NCI-H1436 treated with DMSO at 0.1 percent for 48 hours (cell line): ENCODE data around the gene AMBRA1.

Experiments used
- DNase-seq: peaks from one replicate; lab custom pipeline; 2025; lab: John Stamatoyannopoulos, UW

Gene AMBRA1

DNA sequence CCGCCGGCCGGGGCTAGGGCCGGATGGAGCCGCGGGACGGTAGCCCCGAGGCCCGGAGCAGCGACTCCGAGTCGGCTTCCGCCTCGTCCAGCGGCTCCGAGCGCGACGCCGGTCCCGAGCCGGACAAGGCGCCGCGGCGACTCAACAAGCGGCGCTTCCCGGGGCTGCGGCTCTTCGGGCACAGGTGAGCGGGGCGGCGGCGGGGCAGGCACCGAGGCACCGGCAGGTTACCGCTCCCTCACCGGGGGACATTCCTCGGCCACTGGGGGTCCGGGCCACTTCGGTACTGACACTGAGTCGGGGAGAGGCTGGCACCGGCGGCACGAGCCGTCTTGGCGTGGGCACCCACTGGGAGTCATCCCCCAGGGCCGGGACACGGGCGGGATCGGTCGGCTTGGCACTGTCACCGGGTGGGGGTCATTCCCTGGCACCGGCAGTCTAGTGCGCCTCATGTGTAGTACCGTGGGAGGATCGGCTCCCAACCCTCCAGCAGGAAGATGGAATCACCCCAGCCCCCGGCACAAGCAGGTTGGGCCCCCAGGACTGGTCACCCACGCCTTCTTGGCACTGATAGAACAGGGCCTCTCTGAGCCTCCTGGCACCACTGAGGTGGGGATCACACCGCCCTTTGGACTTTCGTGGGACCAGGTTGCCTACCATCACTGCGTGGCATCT lies 246.0 kb downstream of the AMBRA1 start:
- no peak for DNase-seq

DNA sequence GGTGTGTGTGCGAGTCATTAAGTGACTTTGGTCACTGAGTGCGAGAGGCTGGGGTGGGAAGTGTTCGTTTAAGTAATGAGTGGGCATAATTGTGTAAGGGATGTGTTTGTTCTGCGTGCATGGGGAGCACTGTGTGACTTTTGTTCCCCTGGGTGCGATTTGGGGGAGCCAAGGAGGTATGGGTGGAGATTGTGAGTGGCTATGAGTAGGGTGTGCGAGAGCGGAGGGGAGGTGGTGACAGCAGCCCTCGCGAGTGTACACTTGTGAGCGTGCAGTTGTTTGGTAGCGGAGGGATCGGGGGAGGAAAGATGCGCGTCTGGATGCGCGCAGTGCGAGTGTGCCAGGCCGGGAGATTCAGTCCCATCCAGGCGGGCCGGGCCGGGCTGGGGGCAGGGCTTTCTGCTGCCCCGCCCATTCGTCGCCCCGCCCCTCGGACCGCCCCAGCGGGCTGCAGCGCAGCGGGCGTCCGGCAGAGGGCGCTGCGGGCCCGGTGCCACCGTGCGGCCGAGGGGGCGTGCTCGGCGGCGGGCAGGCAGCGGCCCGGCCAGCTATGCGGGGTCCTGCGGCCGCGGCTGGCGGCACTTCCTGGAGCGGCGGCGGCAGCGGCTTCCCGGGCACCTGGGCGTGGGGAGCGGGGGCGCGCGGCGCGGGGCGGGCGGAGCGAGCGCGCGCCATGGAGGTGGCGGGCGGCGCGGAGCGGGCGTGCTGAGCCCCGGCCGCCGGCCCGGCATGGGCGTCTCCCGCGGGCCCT lies 246.8 kb downstream of the AMBRA1 start, which contains the start of gene DGKZ:
Gene DGKZ, plus strand, starts transcription at position 578 of the 751 bp plus-strand sequence. CDS start 197 bp downstream, outside the sequence.
- DNase-seq = no peak
